CD4-positive, alpha-beta T cell (primary cell): ENCODE results near the gene MNAT1. TPM values are rescaled to one million over a fixed set of nuclear protein-coding genes. Genes with fewer than 3 reads are reported as not detected.
"Not testable (repeated sequence)": the region's sequence is repeated elsewhere in the genome, so short reads cannot be mapped to it uniquely, and the experiment has no call there.

ENCODE experiments used
- ATAC-seq: fragments of 200-7000 bp; cut with Tn5 transposase; one replicate; pipeline ENCODE4 v1.10.0; 2022; ENCODE audit warnings: mild to moderate bottlenecking; ENCODE audit not compliant: poor library complexity
- CTCF ChIA-PET: fragments of 350-600 bp; sonication (Branson Sonifier 250); formaldehyde crosslinking; loops from one replicate; lab custom pipeline; 2021; ENCODE audit warnings: antibody characterized with exemption, inconsistent platforms; lab: Charles Lee
- POLR2A ChIA-PET: fragments of 350-600 bp; sonication (Branson Sonifier 250); formaldehyde crosslinking; loops from one replicate; lab custom pipeline; 2021; ENCODE audit warnings: antibody characterized with exemption, inconsistent platforms; lab: Charles Lee
- DNase-seq, 14 experiments: peaks; one replicate each; pipeline ENCODE4 v3.0.0-alpha.2; 2013 to 2020; ENCODE audit warnings: mixed read lengths in 2 of 14
- H3K27ac ChIP-seq, 2 donors: one replicate each; pipeline versions ENCODE4 v1.5.1 to v1.7.0; 2013; ENCODE audit warnings: low read length in 2 of 2, low read depth in 1 of 2, mild to moderate bottlenecking in 1 of 2
- H3K27me3 ChIP-seq, 2 experiments: 1 replicate in 1 of 2; 2 replicates in 1 of 2; pipeline versions ENCODE4 v1.6.1 to v1.7.0; 2013; ENCODE audit warnings: low read length in 2 of 2, control low read depth in 1 of 2, mild to moderate bottlenecking in 1 of 2, moderate library complexity in 1 of 2; ENCODE audit not compliant: insufficient read depth in 2 of 2, control insufficient read depth in 1 of 2
- H3K36me3 ChIP-seq: one replicate; pipeline ENCODE4 v1.6.1; 2013; ENCODE audit warnings: low read length, control low read depth; ENCODE audit not compliant: insufficient read depth
- H3K4me1 ChIP-seq: one replicate; pipeline ENCODE4 v1.6.1; 2013; ENCODE audit warnings: low read length, control low read depth; ENCODE audit not compliant: insufficient read depth
- H3K4me3 ChIP-seq: one replicate; pipeline ENCODE4 v1.5.1; 2013; ENCODE audit warnings: mild to moderate bottlenecking, low read length, moderate library complexity
- H3K9me3 ChIP-seq, 2 experiments: 1 replicate in 1 of 2; 2 replicates in 1 of 2; pipeline versions ENCODE4 v1.6.1 to v1.7.0; 2013; ENCODE audit warnings: low read length in 2 of 2, mild to moderate bottlenecking in 2 of 2, control low read depth in 1 of 2, moderate library complexity in 1 of 2; ENCODE audit not compliant: control insufficient read depth in 1 of 2, insufficient read depth in 1 of 2
- H3K27ac Mint-ChIP-seq: one replicate; pipeline ENCODE4 v1.8.0; 2020; ENCODE audit warnings: mixed read lengths
- H3K27me3 Mint-ChIP-seq: one replicate; pipeline ENCODE4 v1.8.0; 2021; ENCODE audit warnings: mixed read lengths
- H3K36me3 Mint-ChIP-seq: one replicate; pipeline ENCODE4 v1.8.0; 2021; ENCODE audit warnings: low read depth, mixed read lengths
- H3K4me1 Mint-ChIP-seq: one replicate; pipeline ENCODE4 v1.8.0; 2021; ENCODE audit warnings: low read depth, mixed read lengths
- H3K4me3 Mint-ChIP-seq: one replicate; pipeline ENCODE4 v1.8.0; 2020; ENCODE audit warnings: mild to moderate bottlenecking, mixed read lengths
- H3K9me3 Mint-ChIP-seq: one replicate; pipeline ENCODE4 v1.8.0; 2020; ENCODE audit warnings: mixed read lengths
- intact Hi-C, 2 experiments: fragments of 100-400 bp; cut with DNase I in 1 of 2; cut with micrococcal nuclease in 1 of 2; formaldehyde crosslinking; loops; one replicate each; pipeline versions ENCODE4 v1.15.1 to v1.9.0; 2023 to 2025; cut with DNase I, micrococcal nuclease
- total RNA-seq, 174 experiments: library from RNA in 2 of 174; stranded (reverse) in 2 of 174; gene quantifications; one replicate each; pipeline ENCODE4 v1.2.3 and lab custom pipeline; 2021 to 2026
- TF ChIP-seq, protein P1 (sequence below): fragments of 200-600 bp; IDR thresholded peaks from one replicate; pipeline ENCODE4 v1.8.0; 2022; ENCODE audit warnings: antibody characterized with exemption, mild to moderate bottlenecking

Gene MNAT1
- total RNA-seq, 2 experiments from 2014 or later: 15.4 to 15.9 TPM

DNA sequence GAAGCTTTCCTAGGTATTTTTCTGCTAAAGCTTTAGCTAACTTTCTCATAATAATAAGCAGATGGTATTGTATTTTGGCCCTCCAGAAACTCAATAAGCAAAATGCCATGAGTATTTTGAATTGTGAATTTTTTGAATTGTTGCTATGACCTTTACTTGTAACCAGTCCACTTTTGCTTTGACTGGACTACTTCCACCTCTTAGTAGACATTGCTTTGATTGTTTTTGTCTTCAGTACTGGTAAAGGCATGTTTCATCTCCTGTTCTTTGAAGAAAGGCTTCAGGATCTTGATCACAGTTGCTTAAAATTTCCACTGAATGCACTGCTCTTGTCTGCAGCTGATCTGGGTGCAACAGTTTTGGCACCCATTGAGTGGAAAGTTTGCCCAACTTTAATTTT lies 144.0 kb downstream of the MNAT1 start:
- ATAC-seq: no peak

DNA sequence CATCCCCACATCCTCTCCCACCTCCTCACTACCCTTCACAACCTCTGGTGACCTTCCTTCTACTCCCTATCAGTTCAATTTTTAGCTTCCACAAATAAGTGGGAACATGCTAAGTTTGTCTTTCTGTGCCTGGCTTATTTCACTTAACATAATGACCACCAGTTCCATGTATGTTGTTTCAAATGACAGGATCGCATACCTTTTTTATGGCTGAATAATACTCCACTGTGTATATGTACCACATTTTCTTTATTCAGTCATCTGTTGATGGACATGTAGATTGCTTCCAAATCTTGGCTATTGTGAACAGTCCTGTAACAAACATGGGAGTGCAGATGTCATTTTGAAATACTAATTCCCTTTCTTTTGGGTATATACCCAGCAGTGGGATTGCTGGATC lies 147.7 kb downstream of the MNAT1 start:
- intact Hi-C loops: no loop called here
- DNase-seq (no peak), ATAC-seq (no peak)
- no peaks in the 10 kb centered on the region for H3K36me3 ChIP-seq
- peaks cover 82% of the 10 kb centered on the region for H3K36me3 Mint-ChIP-seq
- ChIA-PET POLR2A (no interaction called here), CTCF (no interaction called here)
- no peaks in the 10 kb centered on the region for H3K4me1 ChIP-seq
- H3K27ac Mint-ChIP-seq: no peak overlapping the region
- peaks cover 6% of the 10 kb centered on the region for H3K4me1 Mint-ChIP-seq
- no peaks in the 10 kb centered on the region for H3K27me3 ChIP-seq
- no peak overlapping the region for H3K4me3 Mint-ChIP-seq
- peaks cover 7 to 24% of the 10 kb centered on the region in 2 experiments for H3K9me3 ChIP-seq
- no peak overlapping the region for H3K4me3 ChIP-seq
- TF ChIP-seq, protein P1, sequence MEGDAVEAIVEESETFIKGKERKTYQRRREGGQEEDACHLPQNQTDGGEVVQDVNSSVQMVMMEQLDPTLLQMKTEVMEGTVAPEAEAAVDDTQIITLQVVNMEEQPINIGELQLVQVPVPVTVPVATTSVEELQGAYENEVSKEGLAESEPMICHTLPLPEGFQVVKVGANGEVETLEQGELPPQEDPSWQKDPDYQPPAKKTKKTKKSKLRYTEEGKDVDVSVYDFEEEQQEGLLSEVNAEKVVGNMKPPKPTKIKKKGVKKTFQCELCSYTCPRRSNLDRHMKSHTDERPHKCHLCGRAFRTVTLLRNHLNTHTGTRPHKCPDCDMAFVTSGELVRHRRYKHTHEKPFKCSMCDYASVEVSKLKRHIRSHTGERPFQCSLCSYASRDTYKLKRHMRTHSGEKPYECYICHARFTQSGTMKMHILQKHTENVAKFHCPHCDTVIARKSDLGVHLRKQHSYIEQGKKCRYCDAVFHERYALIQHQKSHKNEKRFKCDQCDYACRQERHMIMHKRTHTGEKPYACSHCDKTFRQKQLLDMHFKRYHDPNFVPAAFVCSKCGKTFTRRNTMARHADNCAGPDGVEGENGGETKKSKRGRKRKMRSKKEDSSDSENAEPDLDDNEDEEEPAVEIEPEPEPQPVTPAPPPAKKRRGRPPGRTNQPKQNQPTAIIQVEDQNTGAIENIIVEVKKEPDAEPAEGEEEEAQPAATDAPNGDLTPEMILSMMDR: no peak
- peaks cover 22% of the 10 kb centered on the region for H3K9me3 Mint-ChIP-seq
- no peak overlapping the region for H3K27ac ChIP-seq
- H3K27me3 Mint-ChIP-seq: no peaks in the 10 kb centered on the region

More for the DNA sequence above, 144.0 kb downstream of the MNAT1 start:
- no peaks in the 10 kb centered on the region for H3K4me1 ChIP-seq
- TF ChIP-seq, protein P1: no peak
- H3K4me3 ChIP-seq: no peak overlapping the region
- Mint-ChIP-seq H3K27me3 (no peaks in the 10 kb centered on the region), H3K9me3 (peaks cover 8% of the 10 kb centered on the region), H3K27ac (no peak overlapping the region), H3K4me3 (no peak overlapping the region), H3K36me3 (peaks cover 58% of the 10 kb centered on the region), H3K4me1 (no peaks in the 10 kb centered on the region)
- peaks cover 7 to 10% of the 10 kb centered on the region in 2 experiments for H3K9me3 ChIP-seq
- CTCF ChIA-PET: no interaction called here
- DNase-seq: no peak
- H3K27ac ChIP-seq: no peak overlapping the region
- intact Hi-C loops: no loop called here
- POLR2A ChIA-PET: no interaction called here
- no peaks in the 10 kb centered on the region for H3K36me3 ChIP-seq
- H3K27me3 ChIP-seq: no peaks in the 10 kb centered on the region

- ChIA-PET POLR2A (no interaction called here), CTCF (no interaction called here)
- TF ChIP-seq, protein P1: no peak
- H3K9me3 Mint-ChIP-seq: peaks cover 22% of the 10 kb centered on the region
- no peak overlapping the region for H3K4me3 ChIP-seq
- H3K36me3 Mint-ChIP-seq: peaks cover 75% of the 10 kb centered on the region
- no peaks in the 10 kb centered on the region for H3K36me3 ChIP-seq
- peaks cover 7 to 24% of the 10 kb centered on the region in 2 experiments for H3K9me3 ChIP-seq
- intact Hi-C loops: no loop called here
- no peak for ATAC-seq
- no peak overlapping the region for H3K27ac Mint-ChIP-seq
- no peak overlapping the region for H3K4me3 Mint-ChIP-seq
- peaks cover 6% of the 10 kb centered on the region for H3K4me1 Mint-ChIP-seq
- no peaks in the 10 kb centered on the region for H3K27me3 ChIP-seq
- no peak overlapping the region for H3K27ac ChIP-seq
- no peaks in the 10 kb centered on the region for H3K27me3 Mint-ChIP-seq
- no peak for DNase-seq
- H3K4me1 ChIP-seq: no peaks in the 10 kb centered on the region
These were observed 149.6 kb downstream of the MNAT1 start for GRCh38 chr14:60884134-60884533.

DNA sequence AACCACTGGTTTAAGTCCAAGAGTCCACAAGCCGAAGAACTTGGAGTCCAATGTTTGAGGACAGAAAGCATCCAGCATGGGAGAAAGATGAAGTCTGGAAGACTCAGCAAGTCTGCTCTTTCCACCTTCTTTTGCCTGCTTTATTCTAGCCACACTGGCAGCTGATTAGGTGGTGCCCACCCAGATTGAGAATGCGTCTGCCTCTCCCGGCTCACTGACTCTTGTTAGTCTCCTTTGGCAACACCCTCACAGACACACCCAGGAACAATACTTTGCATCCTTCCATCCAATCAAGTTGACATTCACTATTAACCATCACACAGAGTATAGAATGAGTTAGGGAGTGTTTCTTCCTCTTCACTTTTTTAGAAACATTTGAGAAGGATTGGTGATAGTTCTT lies 156.1 kb downstream of the MNAT1 start:
- DNase-seq, H3K27me3 ChIP-seq, H3K9me3 Mint-ChIP-seq, intact Hi-C loops, H3K27ac ChIP-seq, H3K4me3 ChIP-seq, H3K27ac Mint-ChIP-seq, H3K27me3 Mint-ChIP-seq, ATAC-seq, H3K4me3 Mint-ChIP-seq, POLR2A ChIA-PET, H3K9me3 ChIP-seq, CTCF ChIA-PET, H3K36me3 ChIP-seq, H3K4me1 ChIP-seq: not testable (repeated sequence)
- peaks cover 40% of the 10 kb centered on the region for H3K4me1 Mint-ChIP-seq
- H3K36me3 Mint-ChIP-seq: peaks cover 21% of the 10 kb centered on the region
